ENCODE measurements around the gene ARL5B. TPM values are rescaled to one million over a fixed set of nuclear protein-coding genes. Genes with fewer than 3 reads are reported as not detected.

The ARL5B gene
- total and polyA plus RNA-seq, 7 donors, result 2.9 to 8.9 (median 7.0) TPM

DNA sequence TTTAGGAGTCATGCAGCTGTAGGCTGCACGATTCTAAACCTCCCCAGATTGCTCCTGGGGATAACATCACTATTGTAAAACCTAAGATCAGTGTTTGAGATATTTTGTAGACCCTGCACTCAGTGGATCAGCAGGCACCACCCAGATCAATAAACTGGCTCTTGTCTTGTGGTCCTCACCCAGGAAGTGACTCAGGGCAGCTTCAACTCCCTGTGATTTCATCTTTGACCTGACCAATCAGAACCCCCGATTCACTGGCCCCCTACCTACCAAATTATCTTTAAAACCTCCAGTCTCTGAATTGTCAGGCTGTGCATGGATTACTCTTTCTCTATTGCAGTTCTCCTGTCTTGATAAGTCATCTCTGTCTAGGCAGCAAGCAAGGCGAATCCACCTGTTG, 25.7 kb downstream of the ARL5B start:
- DNase-seq (no peak), ATAC-seq (no peak)
- H3K27me3 ChIP-seq (ENCODE audit: insufficient read depth in 3 of 3, low read length in 2 of 3), result no peaks in the 10 kb centered on the region
- H3K9me3 ChIP-seq, result no peaks in the 10 kb centered on the region
- no peak overlapping the region for H3K27ac ChIP-seq
- H3K4me3 ChIP-seq, result no peak overlapping the region
- WGBS, 3 donors, result 60 to 72% (median 67%) methylated on average over 3 of the region's 3 CpGs
- no peaks in the 10 kb centered on the region for H3K4me1 ChIP-seq
- TF ChIP-seq, protein P1, sequence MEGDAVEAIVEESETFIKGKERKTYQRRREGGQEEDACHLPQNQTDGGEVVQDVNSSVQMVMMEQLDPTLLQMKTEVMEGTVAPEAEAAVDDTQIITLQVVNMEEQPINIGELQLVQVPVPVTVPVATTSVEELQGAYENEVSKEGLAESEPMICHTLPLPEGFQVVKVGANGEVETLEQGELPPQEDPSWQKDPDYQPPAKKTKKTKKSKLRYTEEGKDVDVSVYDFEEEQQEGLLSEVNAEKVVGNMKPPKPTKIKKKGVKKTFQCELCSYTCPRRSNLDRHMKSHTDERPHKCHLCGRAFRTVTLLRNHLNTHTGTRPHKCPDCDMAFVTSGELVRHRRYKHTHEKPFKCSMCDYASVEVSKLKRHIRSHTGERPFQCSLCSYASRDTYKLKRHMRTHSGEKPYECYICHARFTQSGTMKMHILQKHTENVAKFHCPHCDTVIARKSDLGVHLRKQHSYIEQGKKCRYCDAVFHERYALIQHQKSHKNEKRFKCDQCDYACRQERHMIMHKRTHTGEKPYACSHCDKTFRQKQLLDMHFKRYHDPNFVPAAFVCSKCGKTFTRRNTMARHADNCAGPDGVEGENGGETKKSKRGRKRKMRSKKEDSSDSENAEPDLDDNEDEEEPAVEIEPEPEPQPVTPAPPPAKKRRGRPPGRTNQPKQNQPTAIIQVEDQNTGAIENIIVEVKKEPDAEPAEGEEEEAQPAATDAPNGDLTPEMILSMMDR (IDR thresholded peaks at IDR 0.05), result no peak
- intact Hi-C loops (cut with DNase I), result no loop called here
- no peaks in the 10 kb centered on the region for H3K36me3 ChIP-seq (ENCODE audit: insufficient read depth in 1 of 2, low read depth in 1 of 2)

DNA sequence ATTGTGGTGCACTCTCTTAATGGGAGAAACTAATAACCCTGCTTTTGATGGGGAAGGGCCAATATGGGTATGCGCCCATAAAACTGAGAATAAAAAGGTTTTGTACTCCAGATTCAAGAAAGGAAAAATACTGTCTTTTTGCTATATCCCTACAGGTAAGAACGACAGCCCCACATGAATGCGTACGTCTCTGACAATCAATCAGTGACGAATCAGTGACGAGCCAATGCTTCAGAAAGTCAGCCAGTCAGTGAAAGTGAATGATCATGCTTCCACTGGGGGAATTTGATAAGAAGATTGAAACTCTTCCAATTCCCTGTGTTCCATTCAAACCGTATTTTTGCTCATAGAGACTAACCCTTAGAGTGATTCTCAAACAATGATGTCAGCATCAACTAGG, 26.3 kb downstream of the ARL5B start:
- intact Hi-C loops (cut with DNase I), result no loop called here
- TF ChIP-seq, protein P1 (IDR thresholded peaks at IDR 0.05), result no peak
- ATAC-seq, result no peak
- Histone ChIP-seq H3K4me3 (no peak overlapping the region), H3K27me3 (ENCODE audit: insufficient read depth in 3 of 3, low read length in 2 of 3) (no peaks in the 10 kb centered on the region), H3K36me3 (ENCODE audit: insufficient read depth in 1 of 2, low read depth in 1 of 2) (no peaks in the 10 kb centered on the region), H3K4me1 (no peaks in the 10 kb centered on the region), H3K9me3 (no peaks in the 10 kb centered on the region), H3K27ac (no peak overlapping the region)
- DNase-seq, result no peak
- WGBS, 3 donors, result 88 to 90% (median 90%) methylated on average over 7 of the region's 7 CpGs

DNA sequence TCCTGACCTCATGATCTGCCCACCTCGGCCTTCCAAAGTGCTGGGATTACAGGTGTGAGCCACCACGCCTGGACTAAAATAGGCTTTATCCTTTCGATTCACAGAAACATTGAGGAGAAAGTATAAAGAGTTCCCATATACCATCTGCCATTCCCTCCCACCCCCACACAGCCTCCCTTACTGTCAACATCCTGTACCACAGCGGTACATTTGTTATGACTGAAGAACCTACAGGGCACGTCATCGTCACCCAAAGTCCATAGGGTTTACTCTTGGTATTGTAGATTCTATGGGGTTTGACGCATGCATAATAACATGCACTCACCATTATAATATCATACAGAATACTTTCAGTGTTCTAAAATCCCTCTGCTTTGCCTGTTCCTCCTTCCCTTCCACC, 28.0 kb downstream of the ARL5B start:
- ATAC-seq, result no peak
- no peak overlapping the region for H3K4me3 ChIP-seq
- H3K27ac ChIP-seq, result no peak overlapping the region
- H3K36me3 ChIP-seq (ENCODE audit: insufficient read depth in 1 of 2, low read depth in 1 of 2), result no peaks in the 10 kb centered on the region
- TF ChIP-seq, protein P1 (IDR thresholded peaks at IDR 0.05), result no peak
- intact Hi-C loops (cut with DNase I), result no loop called here
- H3K4me1 ChIP-seq, result no peaks in the 10 kb centered on the region
- 90 to 92% (median 90%) methylated on average over 7 of the region's 7 CpGs for WGBS, 3 donors
- no peaks in the 10 kb centered on the region for H3K27me3 ChIP-seq (ENCODE audit: insufficient read depth in 3 of 3, low read length in 2 of 3)
- DNase-seq, result no peak
- H3K9me3 ChIP-seq, result no peaks in the 10 kb centered on the region

DNA sequence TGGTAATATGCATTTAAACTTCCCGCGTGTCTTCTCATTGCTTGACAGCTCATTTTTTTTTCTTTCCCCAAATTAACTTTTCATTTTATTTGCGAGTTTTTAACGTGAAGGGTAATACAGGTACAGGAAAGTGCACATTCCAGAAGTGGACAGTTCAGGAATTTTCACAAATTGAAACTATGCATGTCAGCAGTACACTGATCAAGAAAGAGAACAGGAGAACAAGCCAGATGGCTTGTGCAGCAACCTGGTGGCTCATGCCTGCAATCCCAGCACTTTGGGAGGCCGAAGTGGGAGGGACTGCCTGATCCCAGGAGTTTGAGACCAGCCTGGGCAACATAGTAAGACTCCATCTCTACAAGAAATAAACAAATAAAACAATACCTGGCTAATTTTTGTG, 28.5 kb downstream of the ARL5B start:
- Histone ChIP-seq H3K9me3 (no peaks in the 10 kb centered on the region), H3K27me3 (ENCODE audit: insufficient read depth in 3 of 3, low read length in 2 of 3) (no peaks in the 10 kb centered on the region), H3K27ac (no peak overlapping the region), H3K4me1 (no peaks in the 10 kb centered on the region), H3K36me3 (ENCODE audit: insufficient read depth in 1 of 2, low read depth in 1 of 2) (no peaks in the 10 kb centered on the region), H3K4me3 (no peak overlapping the region)
- TF ChIP-seq, protein P1 (IDR thresholded peaks at IDR 0.05), result no peak
- ATAC-seq (no peak), DNase-seq (no peak)
- 55 to 84% (median 71%) methylated on average over 5 of the region's 5 CpGs for WGBS, 3 donors
- intact Hi-C loops (cut with DNase I), result no loop called here

DNA sequence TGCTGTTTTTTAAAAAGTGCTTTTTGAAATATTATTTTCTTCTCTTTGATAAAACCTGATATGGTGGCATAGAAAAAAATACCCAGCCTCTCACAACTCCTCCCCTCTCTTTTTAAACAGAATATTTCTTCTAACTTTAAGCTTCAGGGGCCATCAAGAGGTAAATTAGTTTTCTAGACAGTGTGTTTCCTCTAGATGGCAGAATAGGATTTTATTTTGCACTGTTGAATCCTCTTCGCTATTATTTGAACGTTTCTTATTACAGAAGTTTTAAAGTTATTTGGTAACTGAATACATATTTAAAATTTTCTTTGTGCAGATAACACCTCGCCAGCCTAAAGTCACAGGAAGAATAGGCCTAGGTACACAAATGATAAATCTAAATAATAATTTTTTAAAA, 30.3 kb downstream of the ARL5B start:
- 9 to 16% (median 11%) methylated on average over 3 of the region's 3 CpGs for WGBS, 3 donors
- intact Hi-C loops (cut with DNase I), result no loop called here
- no peaks in the 10 kb centered on the region for H3K36me3 ChIP-seq (ENCODE audit: insufficient read depth in 1 of 2, low read depth in 1 of 2)
- no peak for DNase-seq
- H3K4me3 ChIP-seq, result no peak overlapping the region
- no peaks in the 10 kb centered on the region for H3K27me3 ChIP-seq (ENCODE audit: insufficient read depth in 3 of 3, low read length in 2 of 3)
- H3K9me3 ChIP-seq, result no peaks in the 10 kb centered on the region
- H3K27ac ChIP-seq, result no peak overlapping the region
- no peaks in the 10 kb centered on the region for H3K4me1 ChIP-seq
- TF ChIP-seq, protein P1 (IDR thresholded peaks at IDR 0.05), result no peak
- ATAC-seq, result no peak
